Measurements from ENCODE around the gene PBX3.

PBX3 gene

GRCh38 chr9:125747053-125747764, at the start of gene PBX3:
Gene PBX3 (plus strand): TSS chr9:125747373.
- DNase-seq (ENCODE audit: low spot score in 2 of 2), result peak in 1 of 2 experiments; percentile 70
- Histone ChIP-seq H3K4me1 (peaks cover 40% of the 10 kb centered on the region), H3K36me3 (replicated peaks) (peaks cover 11% of the 10 kb centered on the region), H3K4me3 (peak within 1 kb of the TSS; percentile 60), H3K27me3 (ENCODE audit: low read depth) (peaks cover 3% of the 10 kb centered on the region; the same call in 1 of the 2 replicates), H3K9me3 (no peaks in the 10 kb centered on the region)
- in situ Hi-C loops (cut with MboI; ENCODE audit: low sequenced_read_pairs), result no loop called here

- Histone ChIP-seq H3K4me3 (no peak overlapping the region), H3K4me1 (peaks cover 16% of the 10 kb centered on the region)
These were observed 47.3 kb upstream of the PBX3 start for GRCh38 chr9:125699870-125700269.

GRCh38 chr9:125700791-125701190, 46.4 kb upstream of the PBX3 start:
- Histone ChIP-seq H3K36me3 (replicated peaks) (no peaks in the 10 kb centered on the region), H3K4me1 (peaks cover 9% of the 10 kb centered on the region), H3K9me3 (no peaks in the 10 kb centered on the region), H3K4me3 (no peak overlapping the region), H3K27me3 (ENCODE audit: low read depth) (no peaks in the 10 kb centered on the region)
- DNase-seq (ENCODE audit: low spot score in 2 of 2), result no peak
- in situ Hi-C loops (cut with MboI; ENCODE audit: low sequenced_read_pairs), result no loop called here

More at GRCh38 chr9:125699870-125700269, 47.3 kb upstream of the PBX3 start:
- no peaks in the 10 kb centered on the region for H3K9me3 ChIP-seq
- peaks cover 4% of the 10 kb centered on the region for H3K36me3 ChIP-seq (replicated peaks)
- no peak for DNase-seq (ENCODE audit: low spot score in 2 of 2)
- H3K27me3 ChIP-seq (ENCODE audit: low read depth), result no peaks in the 10 kb centered on the region
- in situ Hi-C loops (cut with MboI; ENCODE audit: low sequenced_read_pairs), result no loop called here

- in situ Hi-C loops (cut with MboI; ENCODE audit: low sequenced_read_pairs), result no loop called here
- Histone ChIP-seq H3K27me3 (ENCODE audit: low read depth) (no peaks in the 10 kb centered on the region), H3K4me1 (peaks cover 8% of the 10 kb centered on the region), H3K9me3 (no peaks in the 10 kb centered on the region), H3K4me3 (no peak overlapping the region), H3K36me3 (replicated peaks) (no peaks in the 10 kb centered on the region)
- no peak for DNase-seq (ENCODE audit: low spot score in 2 of 2)
These were observed 45.8 kb upstream of the PBX3 start for GRCh38 chr9:125701351-125701750.

- in situ Hi-C loops (cut with MboI; ENCODE audit: low sequenced_read_pairs), result no loop called here
- no peak for DNase-seq (ENCODE audit: low spot score in 2 of 2)
- no peaks in the 10 kb centered on the region for H3K9me3 ChIP-seq
- H3K4me3 ChIP-seq, result no peak overlapping the region
- H3K4me1 ChIP-seq, result peaks cover 10% of the 10 kb centered on the region
- peaks cover 3% of the 10 kb centered on the region; the same call in 1 of the 2 replicates for H3K36me3 ChIP-seq (replicated peaks)
- no peaks in the 10 kb centered on the region for H3K27me3 ChIP-seq (ENCODE audit: low read depth)
These were observed 43.5 kb upstream of the PBX3 start for GRCh38 chr9:125703662-125704061.

GRCh38 chr9:125705893-125706292, 41.3 kb upstream of the PBX3 start:
- in situ Hi-C loops (cut with MboI; ENCODE audit: low sequenced_read_pairs), result no loop called here
- Histone ChIP-seq H3K36me3 (replicated peaks) (peaks cover 3% of the 10 kb centered on the region; the same call in 1 of the 2 replicates), H3K9me3 (no peaks in the 10 kb centered on the region), H3K4me1 (peaks cover 10% of the 10 kb centered on the region), H3K27me3 (ENCODE audit: low read depth) (no peaks in the 10 kb centered on the region), H3K4me3 (peak overlapping the region; percentile 90)
- DNase-seq (ENCODE audit: low spot score in 2 of 2), result no peak

GRCh38 chr9:125706651-125707471, 40.3 kb upstream of the PBX3 start, which contains the start of gene MAPKAP1:
Gene MAPKAP1 (minus strand): TSS chr9:125707208. CDS start chr9:125672574, 34,634 bp downstream.
- DNase-seq (ENCODE audit: low spot score in 2 of 2), result peak; percentile 95 to 98
- Histone ChIP-seq H3K4me3 (peak within 1 kb of the TSS; percentile 90), H3K9me3 (no peaks in the 10 kb centered on the region), H3K27me3 (ENCODE audit: low read depth) (no peaks in the 10 kb centered on the region), H3K36me3 (replicated peaks) (peaks cover 3% of the 10 kb centered on the region; the same call in 1 of the 2 replicates), H3K4me1 (peaks cover 10% of the 10 kb centered on the region)
- in situ Hi-C loops (cut with MboI; ENCODE audit: low sequenced_read_pairs), result no loop called here

GRCh38 chr9:125707472-125707804, 39.7 kb upstream of the PBX3 start:
- in situ Hi-C loops (cut with MboI; ENCODE audit: low sequenced_read_pairs), result no loop called here

GRCh38 chr9:125726456-125727132, 20.6 kb upstream of the PBX3 start:
- no peaks in the 10 kb centered on the region for H3K27me3 ChIP-seq (ENCODE audit: low read depth)
- no peak for DNase-seq (ENCODE audit: low spot score in 2 of 2)
- no peaks in the 10 kb centered on the region for H3K9me3 ChIP-seq
- H3K4me3 ChIP-seq, result no peak overlapping the region
- no peaks in the 10 kb centered on the region for H3K4me1 ChIP-seq
- in situ Hi-C loops (cut with MboI; ENCODE audit: low sequenced_read_pairs), result no loop called here
- no peaks in the 10 kb centered on the region for H3K36me3 ChIP-seq (replicated peaks)

More at GRCh38 chr9:125707472-125707804, 39.7 kb upstream of the PBX3 start:
- no peak for DNase-seq (ENCODE audit: low spot score in 2 of 2)
- no peaks in the 10 kb centered on the region for H3K27me3 ChIP-seq (ENCODE audit: low read depth)
- H3K4me3 ChIP-seq, result peak overlapping the region; percentile 90
- peaks cover 10% of the 10 kb centered on the region for H3K4me1 ChIP-seq
- H3K9me3 ChIP-seq, result no peaks in the 10 kb centered on the region
- H3K36me3 ChIP-seq (replicated peaks), result peaks cover 3% of the 10 kb centered on the region; the same call in 1 of the 2 replicates

- Histone ChIP-seq H3K9me3 (no peaks in the 10 kb centered on the region), H3K4me3 (no peak overlapping the region), H3K27me3 (ENCODE audit: low read depth) (no peaks in the 10 kb centered on the region), H3K4me1 (no peaks in the 10 kb centered on the region), H3K36me3 (replicated peaks) (no peaks in the 10 kb centered on the region)
- DNase-seq (ENCODE audit: low spot score in 2 of 2), result no peak
- in situ Hi-C loops (cut with MboI; ENCODE audit: low sequenced_read_pairs), result no loop called here
These were observed 17.0 kb upstream of the PBX3 start for GRCh38 chr9:125730168-125730567.

GRCh38 chr9:125732562-125732961, 14.6 kb upstream of the PBX3 start:
- no peak overlapping the region for H3K4me3 ChIP-seq
- peak in 1 of 2 experiments; percentile 49 for DNase-seq (ENCODE audit: low spot score in 2 of 2)
- in situ Hi-C loops (cut with MboI; ENCODE audit: low sequenced_read_pairs), result no loop called here
- H3K4me1 ChIP-seq, result no peaks in the 10 kb centered on the region
- H3K36me3 ChIP-seq (replicated peaks), result no peaks in the 10 kb centered on the region
- H3K27me3 ChIP-seq (ENCODE audit: low read depth), result no peaks in the 10 kb centered on the region
- H3K9me3 ChIP-seq, result no peaks in the 10 kb centered on the region

GRCh38 chr9:125739436-125739835, 7.7 kb upstream of the PBX3 start:
- Histone ChIP-seq H3K36me3 (replicated peaks) (no peaks in the 10 kb centered on the region), H3K27me3 (ENCODE audit: low read depth) (no peaks in the 10 kb centered on the region), H3K4me1 (peaks cover under 1% of the 10 kb centered on the region), H3K4me3 (no peak overlapping the region), H3K9me3 (no peaks in the 10 kb centered on the region)
- in situ Hi-C loops (cut with MboI; ENCODE audit: low sequenced_read_pairs), result no loop called here
- DNase-seq (ENCODE audit: low spot score in 2 of 2), result no peak

- Histone ChIP-seq H3K27me3 (ENCODE audit: low read depth) (peaks cover 3% of the 10 kb centered on the region; the same call in 1 of the 2 replicates), H3K9me3 (no peaks in the 10 kb centered on the region), H3K4me1 (peaks cover 15% of the 10 kb centered on the region), H3K36me3 (replicated peaks) (no peaks in the 10 kb centered on the region), H3K4me3 (no peak overlapping the region)
- in situ Hi-C loops (cut with MboI; ENCODE audit: low sequenced_read_pairs), result no loop called here
- DNase-seq (ENCODE audit: low spot score in 2 of 2), result no peak
These were observed 4.5 kb upstream of the PBX3 start for GRCh38 chr9:125742657-125743056.

All from HAP-1 (cell line).